Fibroblast of lung (primary cell): Measurements from ENCODE around the gene ALPK3.

Source experiments
- EZH2 ChIP-seq: IDR thresholded peaks from 2 replicates; pipeline ENCODE4 v1.5.1; 2012; ENCODE audit warnings: low read length, control low read depth, mild to moderate bottlenecking; ENCODE audit errors: missing control alignments
- TF ChIP-seq, protein P1 (sequence below), 2 donors: IDR thresholded peaks in 1 of 2; conservative IDR thresholded peaks in 1 of 2; 1 replicate in 1 of 2; 2 replicates in 1 of 2; pipeline ENCODE4 v1.5.1; 2011 to 2012; ENCODE audit warnings: low read length in 2 of 2, control low read depth in 1 of 2, inconsistent platforms in 1 of 2, low read depth in 1 of 2, mild to moderate bottlenecking in 1 of 2

DNA sequence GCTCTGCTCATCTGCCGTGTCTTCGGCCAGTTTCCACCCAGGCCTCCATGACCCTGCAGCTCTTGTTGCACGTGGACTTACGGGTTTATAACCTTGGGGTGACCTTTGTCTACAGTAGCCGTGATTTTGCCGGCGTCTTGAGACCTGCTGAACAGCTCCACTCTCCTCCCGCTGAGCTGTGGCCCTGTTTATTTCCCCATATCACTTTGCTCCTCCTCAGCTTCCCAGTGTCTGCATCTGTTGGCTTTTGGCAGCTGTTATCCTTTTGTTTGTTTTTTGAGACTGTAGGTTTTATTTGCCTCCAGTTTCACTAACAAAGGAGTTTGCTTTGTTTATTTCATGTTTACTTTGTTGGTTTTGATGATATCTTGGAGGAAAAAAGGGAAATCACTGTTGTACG is 38.0 kb downstream of the ALPK3 start:
- TF ChIP-seq, protein P1, sequence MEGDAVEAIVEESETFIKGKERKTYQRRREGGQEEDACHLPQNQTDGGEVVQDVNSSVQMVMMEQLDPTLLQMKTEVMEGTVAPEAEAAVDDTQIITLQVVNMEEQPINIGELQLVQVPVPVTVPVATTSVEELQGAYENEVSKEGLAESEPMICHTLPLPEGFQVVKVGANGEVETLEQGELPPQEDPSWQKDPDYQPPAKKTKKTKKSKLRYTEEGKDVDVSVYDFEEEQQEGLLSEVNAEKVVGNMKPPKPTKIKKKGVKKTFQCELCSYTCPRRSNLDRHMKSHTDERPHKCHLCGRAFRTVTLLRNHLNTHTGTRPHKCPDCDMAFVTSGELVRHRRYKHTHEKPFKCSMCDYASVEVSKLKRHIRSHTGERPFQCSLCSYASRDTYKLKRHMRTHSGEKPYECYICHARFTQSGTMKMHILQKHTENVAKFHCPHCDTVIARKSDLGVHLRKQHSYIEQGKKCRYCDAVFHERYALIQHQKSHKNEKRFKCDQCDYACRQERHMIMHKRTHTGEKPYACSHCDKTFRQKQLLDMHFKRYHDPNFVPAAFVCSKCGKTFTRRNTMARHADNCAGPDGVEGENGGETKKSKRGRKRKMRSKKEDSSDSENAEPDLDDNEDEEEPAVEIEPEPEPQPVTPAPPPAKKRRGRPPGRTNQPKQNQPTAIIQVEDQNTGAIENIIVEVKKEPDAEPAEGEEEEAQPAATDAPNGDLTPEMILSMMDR (conservative IDR thresholded peaks at IDR 0.05 in 1 of 2, IDR thresholded peaks at IDR 0.05 in 1 of 2; ENCODE audit: low read depth in 1 of 2, low read length in 2 of 2): no peak
- no peak for TF ChIP-seq EZH2
